Panc1 (cell line): ENCODE measurements around the gene GDF7. TPM values are rescaled to one million over a fixed set of nuclear protein-coding genes. Genes with fewer than 3 reads are reported as not detected.

Experiments
- ATAC-seq: fragments of 200-7000 bp; cut with Tn5 transposase; 2 replicates; pipeline ENCODE4 v1.9.1; 2020; ENCODE audit warnings: mild to moderate bottlenecking, moderate library complexity
- BruUV-seq: library from RNA; stranded (reverse); fragments of 400-500 nt; replicated peaks from 2 replicates; lab custom pipeline; 2021; lab: Mats Ljungman, UMichigan
- CTCF ChIA-PET: fragments of 300-600 bp; sonication (Branson Sonifier 250); formaldehyde crosslinking; loops from one replicate; lab custom pipeline; 2022; ENCODE audit warnings: antibody characterized with exemption; lab: Charles Lee
- POLR2A ChIA-PET: fragments of 300-600 bp; sonication (Branson Sonifier 250); formaldehyde crosslinking; loops from one replicate; lab custom pipeline; 2022; ENCODE audit warnings: antibody characterized with exemption; lab: Charles Lee
- DNase-seq: peaks from one replicate; pipeline ENCODE4 v3.0.0-alpha.2; 2010; ENCODE audit warnings: low read depth, low spot score
- H3K27ac ChIP-seq: 2 replicates; pipeline ENCODE4 v1.5.1; 2011; ENCODE audit warnings: mild to moderate bottlenecking, low read length, inconsistent platforms
- H3K27me3 ChIP-seq: fragments of 200-500 bp; sonication (Bioruptor generic); 2 replicates; pipeline ENCODE4 v1.6.0; 2014; ENCODE audit warnings: low read length, inconsistent platforms; ENCODE audit not compliant: control insufficient read depth, insufficient read depth
- H3K36me3 ChIP-seq: fragments of 200-500 bp; sonication (Bioruptor generic); 2 replicates; pipeline ENCODE4 v1.5.1; 2014; ENCODE audit warnings: inconsistent platforms, mild to moderate bottlenecking, low read length, moderate library complexity; ENCODE audit not compliant: control insufficient read depth, insufficient read depth
- H3K4me1 ChIP-seq: 2 replicates; pipeline ENCODE4 v1.5.1; 2011; ENCODE audit warnings: inconsistent platforms, mild to moderate bottlenecking, low read length, moderate library complexity; ENCODE audit not compliant: control insufficient read depth, insufficient read depth
- H3K4me3 ChIP-seq, 2 experiments: 2 replicates each; pipeline ENCODE4 v1.5.1; 2011 to 2012; ENCODE audit warnings: low read depth in 2 of 2, low read length in 2 of 2, mild to moderate bottlenecking in 2 of 2, inconsistent platforms in 1 of 2, moderate library complexity in 1 of 2
- H3K9me3 ChIP-seq: fragments of 200-500 bp; sonication (Bioruptor generic); 2 replicates; pipeline ENCODE4 v1.5.1; 2014; ENCODE audit warnings: low read depth, mild to moderate bottlenecking, inconsistent platforms, low read length, moderate library complexity; ENCODE audit not compliant: control insufficient read depth, insufficient read depth
- POLR2AphosphoS5 ChIP-seq: IDR thresholded peaks from 2 replicates; pipeline ENCODE4 v1.6.1; 2012; ENCODE audit warnings: mild to moderate bottlenecking, low read depth, low read length, moderate library complexity
- SIN3A ChIP-seq: IDR thresholded peaks from 2 replicates; pipeline ENCODE4 v1.6.1; 2012; ENCODE audit warnings: low read depth, mild to moderate bottlenecking, low read length, moderate library complexity, borderline replicate concordance; ENCODE audit not compliant: insufficient read depth
- TCF7L2 ChIP-seq: IDR thresholded peaks from 2 replicates; pipeline ENCODE4 v1.6.1; 2011; ENCODE audit warnings: mild to moderate bottlenecking, low read depth, low read length, inconsistent platforms
- in situ Hi-C: cut with HindIII; loops from 2 replicates; pipeline ENCODE4 v1.10.0; 2016; ENCODE audit warnings: low sequenced_read_pairs, low pct_unique_long_range_greater_than_20kb
- intact Hi-C: fragments of 100-400 bp; cut with micrococcal nuclease; formaldehyde crosslinking; loops from one replicate; pipeline ENCODE4 v1.10.0; 2022; ENCODE audit not compliant: unreplicated experiment
- total RNA-seq: library from RNA; stranded (reverse); gene quantifications from one replicate; pipeline ENCODE4 v1.2.1, GENCODE V29; 2021; ENCODE audit not compliant: unreplicated experiment
- TF ChIP-seq, protein P1 (sequence below): fragments of 450-650 bp; IDR thresholded peaks from 2 replicates; pipeline ENCODE4 v1.5.1; 2017; ENCODE audit warnings: mild to moderate bottlenecking
- TF ChIP-seq, protein P2 (sequence below), 2 experiments: IDR thresholded peaks; 2 replicates each; pipeline ENCODE4 v1.6.1; 2011 to 2012; ENCODE audit warnings: low read depth in 2 of 2, control low read depth in 1 of 2, low read length in 1 of 2, mild to moderate bottlenecking in 1 of 2, moderate library complexity in 1 of 2; ENCODE audit not compliant: insufficient read depth in 1 of 2

Gene GDF7
- total RNA-seq, 1 experiment from 2014 or later, result not detected

DNA sequence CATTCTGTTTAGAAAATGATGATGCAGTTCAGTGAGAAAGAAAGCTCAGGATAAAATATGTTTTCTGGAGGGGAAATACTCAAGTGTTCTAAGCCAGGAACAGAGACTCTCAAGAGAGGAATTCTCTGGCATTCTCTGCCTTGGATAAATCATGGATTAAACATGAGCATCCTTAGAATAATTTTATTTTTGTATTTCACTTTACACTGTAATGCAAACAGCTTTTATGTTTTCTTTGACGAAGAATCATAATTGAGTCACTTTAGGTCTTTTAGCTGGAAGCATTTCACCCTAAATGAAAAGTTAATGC lies 11.1 kb downstream of the GDF7 start:
- Histone ChIP-seq H3K27me3 (no peaks in the 10 kb centered on the region), H3K4me3 (no peak overlapping the region), H3K27ac (no peak overlapping the region), H3K4me1 (no peaks in the 10 kb centered on the region), H3K9me3 (no peaks in the 10 kb centered on the region), H3K36me3 (no peaks in the 10 kb centered on the region)
- TF ChIP-seq POLR2AphosphoS5, result no peak
- no peak for TF ChIP-seq TCF7L2
- no peak for TF ChIP-seq SIN3A
- TF ChIP-seq, protein P1, sequence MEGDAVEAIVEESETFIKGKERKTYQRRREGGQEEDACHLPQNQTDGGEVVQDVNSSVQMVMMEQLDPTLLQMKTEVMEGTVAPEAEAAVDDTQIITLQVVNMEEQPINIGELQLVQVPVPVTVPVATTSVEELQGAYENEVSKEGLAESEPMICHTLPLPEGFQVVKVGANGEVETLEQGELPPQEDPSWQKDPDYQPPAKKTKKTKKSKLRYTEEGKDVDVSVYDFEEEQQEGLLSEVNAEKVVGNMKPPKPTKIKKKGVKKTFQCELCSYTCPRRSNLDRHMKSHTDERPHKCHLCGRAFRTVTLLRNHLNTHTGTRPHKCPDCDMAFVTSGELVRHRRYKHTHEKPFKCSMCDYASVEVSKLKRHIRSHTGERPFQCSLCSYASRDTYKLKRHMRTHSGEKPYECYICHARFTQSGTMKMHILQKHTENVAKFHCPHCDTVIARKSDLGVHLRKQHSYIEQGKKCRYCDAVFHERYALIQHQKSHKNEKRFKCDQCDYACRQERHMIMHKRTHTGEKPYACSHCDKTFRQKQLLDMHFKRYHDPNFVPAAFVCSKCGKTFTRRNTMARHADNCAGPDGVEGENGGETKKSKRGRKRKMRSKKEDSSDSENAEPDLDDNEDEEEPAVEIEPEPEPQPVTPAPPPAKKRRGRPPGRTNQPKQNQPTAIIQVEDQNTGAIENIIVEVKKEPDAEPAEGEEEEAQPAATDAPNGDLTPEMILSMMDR, result no peak
- TF ChIP-seq, protein P2, sequence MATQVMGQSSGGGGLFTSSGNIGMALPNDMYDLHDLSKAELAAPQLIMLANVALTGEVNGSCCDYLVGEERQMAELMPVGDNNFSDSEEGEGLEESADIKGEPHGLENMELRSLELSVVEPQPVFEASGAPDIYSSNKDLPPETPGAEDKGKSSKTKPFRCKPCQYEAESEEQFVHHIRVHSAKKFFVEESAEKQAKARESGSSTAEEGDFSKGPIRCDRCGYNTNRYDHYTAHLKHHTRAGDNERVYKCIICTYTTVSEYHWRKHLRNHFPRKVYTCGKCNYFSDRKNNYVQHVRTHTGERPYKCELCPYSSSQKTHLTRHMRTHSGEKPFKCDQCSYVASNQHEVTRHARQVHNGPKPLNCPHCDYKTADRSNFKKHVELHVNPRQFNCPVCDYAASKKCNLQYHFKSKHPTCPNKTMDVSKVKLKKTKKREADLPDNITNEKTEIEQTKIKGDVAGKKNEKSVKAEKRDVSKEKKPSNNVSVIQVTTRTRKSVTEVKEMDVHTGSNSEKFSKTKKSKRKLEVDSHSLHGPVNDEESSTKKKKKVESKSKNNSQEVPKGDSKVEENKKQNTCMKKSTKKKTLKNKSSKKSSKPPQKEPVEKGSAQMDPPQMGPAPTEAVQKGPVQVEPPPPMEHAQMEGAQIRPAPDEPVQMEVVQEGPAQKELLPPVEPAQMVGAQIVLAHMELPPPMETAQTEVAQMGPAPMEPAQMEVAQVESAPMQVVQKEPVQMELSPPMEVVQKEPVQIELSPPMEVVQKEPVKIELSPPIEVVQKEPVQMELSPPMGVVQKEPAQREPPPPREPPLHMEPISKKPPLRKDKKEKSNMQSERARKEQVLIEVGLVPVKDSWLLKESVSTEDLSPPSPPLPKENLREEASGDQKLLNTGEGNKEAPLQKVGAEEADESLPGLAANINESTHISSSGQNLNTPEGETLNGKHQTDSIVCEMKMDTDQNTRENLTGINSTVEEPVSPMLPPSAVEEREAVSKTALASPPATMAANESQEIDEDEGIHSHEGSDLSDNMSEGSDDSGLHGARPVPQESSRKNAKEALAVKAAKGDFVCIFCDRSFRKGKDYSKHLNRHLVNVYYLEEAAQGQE (IDR thresholded peaks at IDR 0.05; ENCODE audit: insufficient read depth in 1 of 2, low read depth in 2 of 2, low read length in 1 of 2), result no peak
- ATAC-seq (no peak), DNase-seq (no peak)
- in situ Hi-C loops, result no loop called here
- ChIA-PET POLR2A (no interaction called here), CTCF (no interaction called here)
- BruUV-seq, result no TSS peak
- intact Hi-C loops, result no loop called here

DNA sequence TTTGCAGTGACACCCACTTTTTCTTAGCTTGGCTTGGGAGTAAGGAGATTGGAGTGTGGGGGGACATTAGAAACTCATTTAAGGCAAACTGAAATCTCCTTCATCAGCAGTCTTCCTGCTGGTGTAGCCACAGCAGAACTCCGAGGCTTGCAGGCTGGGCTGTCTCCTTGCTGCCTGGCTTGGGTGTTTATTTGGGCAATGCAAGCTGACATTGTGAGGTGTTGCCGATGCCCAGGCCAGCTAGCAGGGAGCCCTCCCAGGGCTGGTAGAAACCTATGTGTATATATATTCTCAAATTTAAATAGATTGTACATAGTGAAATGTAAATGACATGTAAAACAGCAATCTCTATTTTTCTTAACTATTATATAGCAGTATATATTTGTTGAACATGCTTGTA lies 11.8 kb downstream of the GDF7 start:
- H3K4me1 ChIP-seq, result no peaks in the 10 kb centered on the region
- DNase-seq (no peak), ATAC-seq (no peak)
- no peak overlapping the region for H3K4me3 ChIP-seq
- intact Hi-C loops, result no loop called here
- H3K36me3 ChIP-seq, result no peaks in the 10 kb centered on the region
- BruUV-seq, result no TSS peak
- H3K9me3 ChIP-seq, result no peaks in the 10 kb centered on the region
- H3K27me3 ChIP-seq, result no peaks in the 10 kb centered on the region
- CTCF ChIA-PET, result interaction anchor here (0.5 kb wide), 1 partner anchor 21 kb away, joined by 3 read pairs; no protein-coding TSS in a partner anchor
- no peak overlapping the region for H3K27ac ChIP-seq
- POLR2A ChIA-PET, result interaction anchor here (0.6 kb wide), 1 partner anchor 120 kb away, joined by 3 read pairs; no protein-coding TSS in a partner anchor
- in situ Hi-C loops, result no loop called here
- TF ChIP-seq POLR2AphosphoS5 (no peak), SIN3A (no peak), TCF7L2 (no peak)
- TF ChIP-seq, protein P2 (IDR thresholded peaks at IDR 0.05; ENCODE audit: insufficient read depth in 1 of 2, low read depth in 2 of 2, low read length in 1 of 2), result no peak
- TF ChIP-seq, protein P1, result no peak
